HEK293 (cell line): ENCODE data around the gene TAF15.

Experiments
- CTCF ChIP-seq: fragments of 450-650 bp; formaldehyde crosslinking; IDR thresholded peaks from 2 replicates; pipeline ENCODE4 v1.5.1; 2016; ENCODE audit warnings: missing biosample characterization, missing genetic modification characterization
- KLF9 ChIP-seq: fragments of 450-650 bp; formaldehyde crosslinking; IDR thresholded peaks from 2 replicates; pipeline ENCODE4 v1.5.1; 2016; ENCODE audit warnings: missing biosample characterization, missing genetic modification characterization, low read depth
- ZFP41 ChIP-seq: fragments of 450-650 bp; formaldehyde crosslinking; IDR thresholded peaks from 2 replicates; pipeline ENCODE4 v1.5.1; 2016; ENCODE audit warnings: missing biosample characterization, missing genetic modification characterization, borderline replicate concordance
- ZNF121 ChIP-seq: fragments of 450-650 bp; formaldehyde crosslinking; IDR thresholded peaks from 2 replicates; pipeline ENCODE4 v1.5.1; 2016; ENCODE audit warnings: missing biosample characterization, missing genetic modification characterization
- ZNF175 ChIP-seq: fragments of 450-650 bp; formaldehyde crosslinking; IDR thresholded peaks from 2 replicates; pipeline ENCODE4 v1.5.1; 2016; ENCODE audit warnings: missing biosample characterization, missing genetic modification characterization
- ZNF24 ChIP-seq: fragments of 450-650 bp; formaldehyde crosslinking; IDR thresholded peaks from 2 replicates; pipeline ENCODE4 v1.5.1; 2016; ENCODE audit warnings: missing biosample characterization, missing genetic modification characterization
- ZNF560 ChIP-seq: fragments of 450-650 bp; formaldehyde crosslinking; IDR thresholded peaks from 2 replicates; pipeline ENCODE4 v1.5.1; 2017; ENCODE audit warnings: missing biosample characterization, missing genetic modification characterization, borderline replicate concordance
- ZNF624 ChIP-seq: fragments of 450-650 bp; formaldehyde crosslinking; IDR thresholded peaks from 2 replicates; pipeline ENCODE4 v1.5.1; 2017; ENCODE audit warnings: missing biosample characterization, missing genetic modification characterization
- TF ChIP-seq, protein P1 (sequence below): fragments of 450-650 bp; IDR thresholded peaks from 2 replicates; pipeline ENCODE4 v1.5.1; 2018; ENCODE audit warnings: missing biosample characterization, missing genetic modification characterization
- TF ChIP-seq, protein P2 (sequence below): fragments of 450-650 bp; formaldehyde crosslinking; IDR thresholded peaks from 2 replicates; pipeline ENCODE4 v1.5.1; 2016; ENCODE audit warnings: missing biosample characterization, missing genetic modification characterization

- TF ChIP-seq CTCF (tag by site-specific recombination) (no peak), ZNF624 (tag by site-specific recombination) (no peak), ZNF560 (tag by site-specific recombination) (no peak), ZNF175 (tag by site-specific recombination) (no peak), ZFP41 (tag by site-specific recombination) (no peak), KLF9 (tag by site-specific recombination) (no peak), ZNF24 (tag by site-specific recombination) (no peak), ZNF121 (tag by site-specific recombination) (no peak)
- TF ChIP-seq, protein P1, sequence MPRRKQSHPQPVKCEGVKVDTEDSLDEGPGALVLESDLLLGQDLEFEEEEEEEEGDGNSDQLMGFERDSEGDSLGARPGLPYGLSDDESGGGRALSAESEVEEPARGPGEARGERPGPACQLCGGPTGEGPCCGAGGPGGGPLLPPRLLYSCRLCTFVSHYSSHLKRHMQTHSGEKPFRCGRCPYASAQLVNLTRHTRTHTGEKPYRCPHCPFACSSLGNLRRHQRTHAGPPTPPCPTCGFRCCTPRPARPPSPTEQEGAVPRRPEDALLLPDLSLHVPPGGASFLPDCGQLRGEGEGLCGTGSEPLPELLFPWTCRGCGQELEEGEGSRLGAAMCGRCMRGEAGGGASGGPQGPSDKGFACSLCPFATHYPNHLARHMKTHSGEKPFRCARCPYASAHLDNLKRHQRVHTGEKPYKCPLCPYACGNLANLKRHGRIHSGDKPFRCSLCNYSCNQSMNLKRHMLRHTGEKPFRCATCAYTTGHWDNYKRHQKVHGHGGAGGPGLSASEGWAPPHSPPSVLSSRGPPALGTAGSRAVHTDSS (tag by site-specific recombination): no peak
- TF ChIP-seq, protein P2, sequence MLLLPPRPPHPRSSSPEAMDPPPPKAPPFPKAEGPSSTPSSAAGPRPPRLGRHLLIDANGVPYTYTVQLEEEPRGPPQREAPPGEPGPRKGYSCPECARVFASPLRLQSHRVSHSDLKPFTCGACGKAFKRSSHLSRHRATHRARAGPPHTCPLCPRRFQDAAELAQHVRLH (tag by site-specific recombination): no peak
These were observed 58.3 kb downstream of the TAF15 start for GRCh38 chr17:35867574-35867973.
